K562 (cell line): Measurements from ENCODE around the gene DIPK1A. TPM values are rescaled to one million over a fixed set of nuclear protein-coding genes. Genes with fewer than 3 reads are reported as not detected.
A peak's percentile ranks its signal among the peaks of the same experiment; 100 is the strongest.

Experiments used
- ADNP ChIP-seq: fragments of 200-800 bp; sonication (Bioruptor generic); IDR thresholded peaks from 2 replicates; pipeline ENCODE4 v1.6.1; 2016; ENCODE audit warnings: missing genetic modification characterization, missing compliant biosample characterization
- BCOR ChIP-seq: fragments of 450-650 bp; IDR thresholded peaks from 2 replicates; pipeline ENCODE4 v1.6.1; 2016
- CTCF ChIP-seq, 3 experiments: IDR thresholded peaks in 2 of 3; conservative IDR thresholded peaks in 1 of 3; 2 replicates each; pipeline ENCODE4 v1.5.1; 2011 to 2012; ENCODE audit warnings: low read length in 3 of 3, mild to moderate bottlenecking in 3 of 3, control low read depth in 2 of 3, improper control_type of control experiment in 1 of 3, inconsistent platforms in 1 of 3, low read depth in 1 of 3, mixed read lengths in 1 of 3, moderate library complexity in 1 of 3; ENCODE audit not compliant: insufficient read depth in 2 of 3
- E2F8 ChIP-seq: fragments of 450-650 bp; IDR thresholded peaks from 2 replicates; pipeline ENCODE4 v1.7.1; 2018; ENCODE audit warnings: mild to moderate bottlenecking, low read depth; ENCODE audit not compliant: partially characterized antibody
- GTF3C2 ChIP-seq: IDR thresholded peaks from 3 replicates; pipeline ENCODE4 v1.6.1; 2011; ENCODE audit warnings: borderline replicate concordance, mild to moderate bottlenecking, moderate library complexity; ENCODE audit not compliant: insufficient read length; ENCODE audit errors: extremely low read depth
- HOXB6 ChIP-seq: fragments of 250-450 bp; sonication (Bioruptor Pico); IDR thresholded peaks from 2 replicates; pipeline ENCODE4 v1.5.1; 2022; ENCODE audit warnings: mild to moderate bottlenecking, borderline replicate concordance
- MIER1 ChIP-seq: fragments of 450-650 bp; IDR thresholded peaks from 2 replicates; pipeline ENCODE4 v1.6.1; 2016; ENCODE audit warnings: antibody characterized with exemption, mild to moderate bottlenecking, low read depth
- RAD21 ChIP-seq, 2 experiments: fragments of 250-450 bp in 1 of 2; fragments of 450-650 bp in 1 of 2; sonication (Bioruptor Pico) in 1 of 2; formaldehyde crosslinking in 1 of 2; IDR thresholded peaks in 1 of 2; conservative IDR thresholded peaks in 1 of 2; 2 replicates each; pipeline versions ENCODE4 v1.4.0 to v1.8.0; 2020 to 2022; ENCODE audit warnings: mild to moderate bottlenecking in 2 of 2, moderate library complexity in 1 of 2
- RBM14 ChIP-seq: fragments of 200-400 bp; formaldehyde crosslinking; IDR thresholded peaks from 2 replicates; pipeline ENCODE4 v1.6.1; 2018; ENCODE audit warnings: low read depth, mild to moderate bottlenecking, low read length, moderate library complexity, borderline replicate concordance; ENCODE audit not compliant: insufficient read depth
- RBM22 ChIP-seq: fragments of 200-400 bp; formaldehyde crosslinking; IDR thresholded peaks from 2 replicates; pipeline ENCODE4 v1.6.1; 2018; ENCODE audit warnings: low read length, low read depth; ENCODE audit not compliant: poor library complexity, severe bottlenecking
- RFX1 ChIP-seq: fragments of 450-650 bp; IDR thresholded peaks from 2 replicates; pipeline ENCODE4 v1.6.1; 2016; ENCODE audit warnings: mild to moderate bottlenecking, moderate library complexity
- THAP7 ChIP-seq: fragments of 250-450 bp; sonication (Bioruptor Pico); IDR thresholded peaks from 2 replicates; pipeline ENCODE4 v1.5.0; 2021
- TRIM24 ChIP-seq, 2 experiments: fragments of 450-650 bp; IDR thresholded peaks; 2 replicates each; pipeline ENCODE4 v1.6.1; 2016
- XRCC3 ChIP-seq: fragments of 450-650 bp; IDR thresholded peaks from 2 replicates; pipeline ENCODE4 v1.6.1; 2017; ENCODE audit warnings: mild to moderate bottlenecking, moderate library complexity
- ZBED1 ChIP-seq: IDR thresholded peaks from 2 replicates; pipeline ENCODE4 v1.6.1; 2014
- ZNF586 ChIP-seq: fragments of 450-650 bp; formaldehyde crosslinking; conservative IDR thresholded peaks from 2 replicates; pipeline ENCODE4 v1.4.0; 2020; ENCODE audit warnings: mild to moderate bottlenecking, moderate library complexity
- ZNF699 ChIP-seq: fragments of 250-450 bp; sonication (Bioruptor Pico); IDR thresholded peaks from 2 replicates; pipeline ENCODE4 v1.8.0; 2021; ENCODE audit warnings: mild to moderate bottlenecking, moderate library complexity; ENCODE audit not compliant: insufficient replicate concordance
- ZNF740 ChIP-seq, 3 experiments: fragments of 200-800 bp in 1 of 3; sonication (Bioruptor generic) in 1 of 3; sonication (generic) in 1 of 3; formaldehyde crosslinking in 1 of 3; IDR thresholded peaks; 2 replicates each; pipeline versions ENCODE4 v1.6.1 to v1.8.0; 2016 to 2022; ENCODE audit warnings: mild to moderate bottlenecking in 2 of 3, missing compliant biosample characterization in 2 of 3, missing genetic modification characterization in 2 of 3, missing genetic modification reagents in 1 of 3
- polyA plus RNA-seq, 8 experiments: library from polyadenylated mRNA; depleted of rRNA in 4 of 8; stranded (reverse) in 5 of 8; unstranded in 3 of 8; fragments of >200 nt; fragmentation: Nextera tagmentation in 2 of 8; fragmentation: Illumina TruSeq in 1 of 8; extraction: Ambion mirVana in 2 of 8; extraction: Trizol in 1 of 8; gene quantifications; 2 replicates each; pipeline versions ENCODE4 v1.2.1 to v1.2.3, GENCODE V29; 2011 to 2014; ENCODE audit warnings: inconsistent platforms in 1 of 8, missing spikeins in 1 of 8
- total RNA-seq, 7 experiments: library from RNA; depleted of rRNA in 6 of 7; stranded (reverse); fragments of >200 nt in 6 of 7; fragmentation: Illumina TruSeq in 2 of 7; extraction: Trizol in 2 of 7; gene quantifications; 2 replicates each; pipeline versions ENCODE4 v1.2.1 to v1.2.3, GENCODE V29; 2011 to 2021; ENCODE audit warnings: low replicate concordance in 1 of 7

DIPK1A gene
- total and polyA plus RNA-seq, 9 of the 15 experiments (the other 6 are each of a cell fraction or from before 2014, with no cell fraction given) = 0.54 to 2.5 (median 1.3) TPM

- TF ChIP-seq MIER1 (no peak), ADNP (tag) (no peak), ZNF586 (CRISPR knock-in tag) (no peak), XRCC3 (no peak), GTF3C2 (no peak), ZNF740 (CRISPR knock-in tag; IDR thresholded peaks at IDR 0.05) (no peak), ZNF740 (tag; IDR thresholded peaks at IDR 0.05) (no peak), TRIM24 (IDR thresholded peaks at IDR 0.05) (no peak), RFX1 (no peak), HOXB6 (CRISPR knock-in tag) (no peak), RBM22 (no peak), RBM14 (no peak), ZNF699 (CRISPR knock-in tag) (no peak), ZBED1 (no peak), RAD21 (CRISPR knock-in tag; conservative IDR thresholded peaks at IDR 0.05 in 1 of 2, IDR thresholded peaks at IDR 0.05 in 1 of 2) (peak in 1 of 2 experiments; percentile 46; a peak in 2 of 4 replicates), THAP7 (CRISPR knock-in tag) (no peak), E2F8 (no peak), CTCF (IDR thresholded peaks at IDR 0.05 in 2 of 3, conservative IDR thresholded peaks at IDR 0.05 in 1 of 3; ENCODE audit: insufficient read depth in 2 of 3, low read depth in 1 of 3, low read length in 3 of 3) (peak in 2 of 3 experiments; percentile 36 to 38; a peak in 4 of 6 replicates), BCOR (no peak)
Observed at GRCh38 chr1:92951141-92951582, 10.1 kb downstream of the DIPK1A start (continued).
